HuH-7 (cell line): ENCODE data around the gene TTC7B.

Experiments
- DNase-seq: peaks from one replicate; pipeline ENCODE4 v3.0.0; 2011; ENCODE audit warnings: low spot score

Gene TTC7B

DNA sequence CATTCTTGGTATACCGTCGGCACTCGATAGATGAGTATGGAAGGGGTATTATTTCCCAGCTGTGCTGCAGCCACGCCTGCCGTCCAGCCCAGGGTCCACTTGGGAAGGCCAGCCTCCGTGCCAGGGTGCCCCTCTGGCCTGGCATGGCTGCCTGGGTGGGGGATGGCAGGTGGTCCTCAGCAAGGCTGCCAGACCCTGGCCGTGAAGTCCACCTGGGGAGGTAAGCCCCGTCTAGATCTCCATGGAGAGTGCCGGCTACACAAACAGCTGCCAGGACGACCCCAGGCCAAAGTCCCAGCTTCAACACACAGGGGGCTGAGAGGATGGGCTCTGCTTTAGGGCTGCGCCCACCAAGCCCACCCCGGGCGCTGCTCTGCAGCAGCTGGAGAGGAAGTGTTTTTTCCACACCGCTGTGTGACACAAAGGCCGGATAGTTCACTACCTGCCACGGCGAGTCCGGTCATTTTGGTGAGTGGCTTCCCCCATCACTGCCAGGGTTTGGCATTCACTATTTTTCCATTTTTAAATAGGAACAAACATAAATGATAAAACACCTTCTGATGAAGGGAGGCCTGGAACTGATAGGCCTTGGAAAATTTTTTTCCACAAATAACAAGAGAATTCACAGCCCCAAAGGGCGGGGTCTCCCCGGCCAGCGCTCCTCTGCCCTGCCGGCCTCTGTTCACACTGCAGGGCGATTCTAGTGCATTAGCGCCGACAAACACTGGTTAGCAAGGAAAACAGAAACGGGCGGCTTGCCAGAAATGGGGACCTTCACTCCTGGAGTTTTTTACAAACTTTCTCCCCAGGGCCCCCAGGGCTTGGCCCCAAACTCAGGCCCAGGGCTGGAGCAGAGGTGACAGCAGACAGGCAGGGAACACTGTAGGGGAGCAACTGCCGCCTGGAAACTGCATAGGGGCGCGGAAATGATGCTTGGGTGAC, 257.9 kb downstream of the TTC7B start:
- no peak for DNase-seq

DNA sequence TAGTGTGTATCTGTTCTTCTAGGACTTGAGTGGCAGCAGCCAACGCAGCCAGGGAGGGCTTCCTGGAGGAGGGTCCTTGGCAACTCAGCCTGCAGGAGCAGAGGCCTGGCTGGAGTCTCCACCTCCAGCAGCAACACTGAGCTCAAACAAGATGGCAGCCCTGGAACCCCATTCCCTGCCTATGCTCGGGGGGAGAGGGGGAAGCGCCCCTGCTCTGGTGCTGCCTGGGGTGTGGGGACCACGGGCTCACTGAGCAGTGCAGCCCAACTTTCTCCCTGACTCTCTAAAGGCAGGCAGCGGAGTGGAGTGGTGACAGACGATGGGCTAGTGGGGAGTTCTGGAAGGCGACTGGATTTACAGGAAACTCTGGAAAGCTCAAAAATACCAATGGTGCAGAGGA, 258.7 kb downstream of the TTC7B start:
- DNase-seq: no peak

DNA sequence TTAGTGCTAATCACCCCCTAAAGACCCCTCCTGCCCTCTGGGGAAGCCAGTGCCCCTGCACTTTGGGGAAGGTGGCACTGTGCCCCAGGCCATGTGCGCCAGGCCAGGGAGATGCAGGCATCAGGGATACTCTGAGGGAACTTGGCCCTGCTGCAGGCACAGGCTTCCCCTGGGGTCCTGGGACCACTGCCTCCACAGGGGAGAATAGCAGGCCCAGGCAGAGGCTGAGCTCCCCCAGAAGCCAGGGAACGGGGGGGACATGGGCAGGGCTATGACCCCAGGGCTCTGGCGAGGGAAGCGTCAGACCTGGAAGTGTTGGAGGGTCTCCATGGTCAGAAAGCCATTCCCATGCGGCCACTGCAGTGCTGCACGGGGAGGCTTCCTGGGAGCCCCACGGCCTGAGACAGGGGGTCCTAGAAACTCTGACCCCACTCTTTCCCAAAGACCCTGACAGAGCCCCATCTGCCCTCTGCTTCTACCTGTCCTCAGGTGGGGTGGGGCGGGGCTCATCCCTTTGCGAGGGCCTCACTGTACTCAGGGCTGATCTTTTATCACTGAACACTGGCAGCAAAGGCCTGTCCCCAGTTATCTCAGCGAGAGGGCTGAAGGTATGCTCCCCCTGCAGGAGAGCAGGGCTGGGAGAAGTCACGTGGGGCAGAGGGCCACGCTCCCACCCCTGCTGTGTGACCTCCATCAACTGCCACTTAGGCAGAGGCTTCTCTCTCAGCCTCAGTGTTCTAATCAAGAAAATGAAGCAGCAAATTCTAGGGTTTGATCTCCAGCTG, 259.4 kb downstream of the TTC7B start:
- DNase-seq: no peak

DNA sequence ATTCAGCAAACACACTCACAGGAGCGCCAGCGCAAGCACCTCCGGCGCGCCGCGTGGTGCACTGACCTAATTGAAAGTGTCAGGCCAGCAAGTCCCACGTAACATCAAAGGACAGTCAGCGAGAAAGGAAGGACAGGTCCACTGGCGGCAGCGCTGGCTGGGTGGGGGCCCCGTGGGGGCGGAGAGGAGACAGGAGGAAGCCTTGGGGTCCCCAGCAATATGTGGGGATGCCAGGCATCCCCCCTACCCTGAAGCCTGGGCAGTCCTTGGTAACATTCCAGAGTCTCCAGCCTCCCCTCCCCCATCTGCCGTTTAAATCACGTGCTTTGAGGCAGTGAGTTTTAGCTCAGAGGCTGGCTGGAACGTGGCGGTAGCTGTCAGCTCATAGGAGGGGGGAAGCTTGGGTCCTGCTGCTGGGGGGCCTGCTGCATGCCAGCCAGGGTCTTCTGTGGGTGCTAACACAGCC, 260.2 kb downstream of the TTC7B start:
- no peak for DNase-seq

DNA sequence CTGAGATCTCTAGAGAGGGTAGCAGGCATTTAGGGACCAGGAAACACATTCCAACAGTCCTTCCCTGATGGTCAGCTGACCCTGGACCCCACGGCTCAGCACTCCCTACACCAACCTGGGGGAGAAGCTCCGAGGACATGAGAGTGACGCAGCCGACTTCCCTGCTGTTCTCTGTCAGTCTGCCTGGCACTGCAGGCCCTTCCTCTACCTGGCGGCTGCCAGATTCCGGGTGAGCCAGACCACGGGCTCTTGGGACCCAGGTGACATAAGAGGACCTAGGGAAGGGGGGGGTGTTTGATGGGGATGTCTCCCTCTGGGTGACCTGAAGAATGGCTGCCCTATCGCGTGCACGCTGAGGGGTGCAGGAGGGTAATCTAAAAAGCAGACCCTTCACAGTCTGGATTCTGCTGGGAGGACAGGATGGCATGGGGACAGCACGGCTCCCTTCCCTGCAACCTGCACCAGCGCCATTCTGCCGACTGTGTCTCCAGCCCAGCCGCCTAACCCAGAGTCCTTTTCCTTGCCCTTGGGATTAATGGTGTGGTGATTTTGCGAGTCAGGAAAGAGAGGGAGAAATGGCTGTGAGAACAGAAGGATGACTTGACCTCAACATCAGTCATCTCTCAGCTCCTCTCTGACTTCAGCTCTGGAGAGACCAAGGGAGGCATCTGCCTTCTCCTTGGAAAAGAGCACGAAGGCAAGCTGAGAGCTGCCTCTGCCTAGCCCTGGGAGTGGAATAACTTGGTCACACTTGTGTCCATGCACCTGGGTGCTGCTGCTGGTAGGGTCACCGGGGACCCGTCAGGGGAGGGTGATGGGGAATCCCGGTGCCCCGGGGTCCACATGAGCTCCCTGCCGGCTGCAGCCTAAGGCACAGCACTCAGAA, 260.9 kb downstream of the TTC7B start:
- DNase-seq: no peak

DNA sequence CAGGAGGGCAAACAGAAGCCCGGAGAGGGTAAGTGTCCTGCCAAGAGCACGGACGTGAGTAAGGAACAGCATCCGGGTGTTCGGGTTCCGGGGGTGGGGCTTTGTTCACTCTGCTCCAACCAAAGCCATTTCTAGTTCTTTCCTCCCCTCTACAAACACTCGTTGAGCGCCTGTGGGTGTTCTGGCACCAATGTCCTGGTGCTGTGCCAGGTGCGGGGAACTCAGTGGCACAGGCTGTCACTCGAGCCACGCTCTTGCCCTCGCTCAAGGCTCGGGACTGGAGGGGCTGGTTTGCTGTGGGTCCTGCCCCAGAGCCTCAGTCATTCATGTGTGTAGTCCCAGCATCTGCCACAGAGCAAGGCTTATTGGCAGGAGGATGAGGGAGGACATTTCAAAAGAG, 261.9 kb downstream of the TTC7B start:
- no peak for DNase-seq

DNA sequence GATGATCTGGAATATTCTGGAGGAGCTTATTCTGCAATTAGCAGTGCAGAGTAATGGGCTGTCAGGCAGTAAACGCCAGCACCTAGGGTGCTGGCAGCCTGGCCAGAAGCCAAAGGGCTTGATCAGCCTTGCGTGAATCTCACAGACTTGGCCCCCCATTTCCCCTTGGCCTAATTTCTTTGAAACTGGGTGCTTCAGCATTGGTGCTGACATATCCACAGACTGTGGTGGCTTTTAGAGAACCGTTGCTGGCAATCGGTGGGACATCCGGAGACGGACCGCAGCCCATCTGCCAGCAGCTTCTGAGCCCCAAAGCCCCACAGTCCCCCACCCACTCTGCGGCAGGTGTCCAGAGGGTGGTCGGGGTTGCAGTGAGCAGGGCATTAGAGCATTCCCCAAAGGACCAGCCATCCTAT, 262.3 kb downstream of the TTC7B start:
- no peak for DNase-seq

DNA sequence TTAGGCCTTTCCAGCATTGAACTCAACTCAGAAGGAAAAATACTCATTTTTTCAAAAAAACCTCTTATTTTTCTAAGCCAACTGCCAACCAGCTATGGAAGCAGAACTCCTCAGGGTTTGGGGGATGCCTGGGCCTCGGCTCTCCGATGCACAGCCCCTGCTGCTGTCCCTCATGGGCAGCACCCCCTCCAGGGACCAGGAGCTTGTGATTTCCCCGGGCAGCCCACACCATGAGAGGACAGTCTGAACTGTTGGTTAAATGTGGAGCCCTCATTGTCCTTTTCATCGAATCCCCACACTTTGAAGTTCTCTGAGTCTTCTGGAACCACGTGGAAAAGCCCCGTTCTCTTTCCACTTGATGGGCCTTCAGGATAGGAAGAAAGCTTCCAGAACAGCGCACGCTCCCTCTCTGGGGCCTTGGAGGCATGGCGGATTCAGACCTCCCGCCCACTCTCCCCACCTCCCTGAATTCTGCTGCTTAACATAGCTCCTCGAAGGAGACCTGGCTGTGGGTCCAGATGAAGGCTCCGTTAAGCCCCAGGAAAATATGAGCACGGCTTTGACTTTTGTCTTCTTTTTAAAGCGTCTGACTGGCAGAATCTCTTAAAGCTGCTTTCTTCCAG, 262.8 kb downstream of the TTC7B start:
- no peak for DNase-seq

DNA sequence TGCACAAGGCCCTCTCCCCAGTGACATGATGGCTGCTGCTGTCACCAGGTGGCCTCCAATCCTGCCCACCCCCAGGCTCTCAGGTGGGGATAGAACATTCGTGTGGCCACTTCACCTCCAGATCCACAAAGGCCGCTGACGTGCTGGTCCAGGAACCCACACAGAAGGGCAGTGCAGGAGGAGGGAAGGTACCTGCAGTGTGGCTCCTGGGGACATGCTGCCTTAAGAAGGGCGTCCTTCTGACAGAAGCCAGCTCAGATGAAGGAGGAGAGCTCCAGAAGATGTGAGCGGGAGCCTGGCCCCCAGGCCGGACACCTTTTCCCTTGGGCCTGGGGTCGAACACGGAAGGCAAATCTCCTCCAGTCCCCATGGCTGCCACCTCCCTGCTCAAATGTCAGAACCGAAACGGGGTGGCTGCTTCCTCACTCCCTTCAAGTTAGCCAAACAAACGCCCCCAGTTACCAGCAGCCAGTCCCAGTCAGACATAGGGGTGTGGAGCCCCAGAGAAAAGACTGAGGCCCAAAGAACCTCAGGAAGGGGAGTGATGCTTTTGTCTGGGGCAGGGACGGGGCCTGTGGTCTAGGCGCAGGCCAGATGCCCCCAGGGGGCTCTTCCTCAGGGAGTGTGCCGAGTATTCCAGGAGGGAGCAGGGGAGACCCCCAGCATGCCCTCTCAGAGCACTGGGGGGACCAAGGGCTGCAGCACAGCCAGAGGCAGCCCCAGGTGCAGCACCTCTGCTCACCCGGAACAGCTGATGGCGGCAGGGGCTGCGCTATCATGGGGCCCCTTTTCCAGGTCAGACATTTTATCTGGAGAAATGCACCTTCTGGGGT, 263.5 kb downstream of the TTC7B start:
- DNase-seq: no peak

DNA sequence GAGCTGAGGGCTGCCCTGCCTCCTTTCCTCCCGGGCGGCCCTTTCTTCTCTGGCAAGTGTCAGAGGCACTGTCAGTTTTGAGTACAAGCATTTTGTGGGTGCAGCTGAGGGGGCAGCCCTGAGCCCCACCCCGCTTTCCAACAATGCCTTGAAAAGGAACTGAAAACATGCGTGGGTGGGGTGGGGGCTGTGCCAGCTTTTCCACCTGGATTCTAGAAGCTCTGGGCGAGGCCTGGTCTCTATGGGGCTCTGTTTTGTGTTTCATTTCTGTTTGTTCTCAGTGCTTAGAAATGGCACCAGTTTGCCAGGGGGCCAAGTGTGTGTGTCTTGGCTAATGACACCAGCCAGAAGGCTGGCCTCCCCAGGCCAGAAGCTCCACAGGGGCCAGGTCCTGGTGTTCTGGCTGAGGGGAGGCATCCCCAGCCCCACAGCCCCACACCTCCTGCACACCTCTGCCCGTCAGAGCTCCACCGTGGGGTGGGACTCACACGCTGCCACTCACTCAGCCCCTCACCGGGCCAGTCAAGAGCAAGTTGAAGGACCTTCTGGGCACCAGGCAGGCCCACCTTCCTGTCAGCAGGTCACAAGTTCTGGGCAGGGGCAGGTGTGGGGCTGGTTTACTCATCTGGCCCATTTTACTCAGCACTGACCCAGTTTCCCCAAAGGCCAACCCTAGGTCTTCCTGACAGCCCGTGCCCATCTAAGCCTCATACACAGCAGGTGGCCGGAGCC, 264.3 kb downstream of the TTC7B start:
- DNase-seq: no peak

DNA sequence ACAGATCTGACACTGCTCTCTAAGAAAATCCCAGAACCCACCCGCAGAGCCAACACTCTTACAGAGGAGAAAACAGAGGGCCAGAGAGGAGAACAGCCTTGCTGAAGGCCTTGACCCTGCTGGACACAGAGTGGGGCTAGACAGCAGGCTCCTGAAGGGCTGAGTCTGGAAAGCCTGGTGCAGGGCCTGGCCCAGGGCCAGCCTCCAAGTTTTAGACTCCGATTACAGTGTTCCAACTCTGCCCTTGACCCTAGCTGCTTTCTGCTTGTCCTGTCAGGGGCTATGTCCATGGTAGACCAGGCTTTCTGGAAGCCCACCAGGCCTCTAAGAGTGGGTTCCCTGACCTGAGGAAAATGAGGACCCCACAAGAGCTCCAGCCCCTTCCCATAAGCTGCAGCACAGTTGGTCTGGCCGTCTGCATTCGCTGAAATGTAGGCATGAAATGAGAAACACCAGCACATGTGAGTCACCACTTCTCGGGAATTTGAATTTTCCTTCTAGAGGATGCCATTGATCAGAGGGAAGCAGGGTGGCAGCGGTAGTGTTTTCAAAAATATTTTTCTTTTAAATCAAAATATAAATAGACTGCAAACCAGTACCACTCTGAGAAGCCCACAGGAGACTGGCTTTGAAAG, 265.0 kb downstream of the TTC7B start:
- no peak for DNase-seq

DNA sequence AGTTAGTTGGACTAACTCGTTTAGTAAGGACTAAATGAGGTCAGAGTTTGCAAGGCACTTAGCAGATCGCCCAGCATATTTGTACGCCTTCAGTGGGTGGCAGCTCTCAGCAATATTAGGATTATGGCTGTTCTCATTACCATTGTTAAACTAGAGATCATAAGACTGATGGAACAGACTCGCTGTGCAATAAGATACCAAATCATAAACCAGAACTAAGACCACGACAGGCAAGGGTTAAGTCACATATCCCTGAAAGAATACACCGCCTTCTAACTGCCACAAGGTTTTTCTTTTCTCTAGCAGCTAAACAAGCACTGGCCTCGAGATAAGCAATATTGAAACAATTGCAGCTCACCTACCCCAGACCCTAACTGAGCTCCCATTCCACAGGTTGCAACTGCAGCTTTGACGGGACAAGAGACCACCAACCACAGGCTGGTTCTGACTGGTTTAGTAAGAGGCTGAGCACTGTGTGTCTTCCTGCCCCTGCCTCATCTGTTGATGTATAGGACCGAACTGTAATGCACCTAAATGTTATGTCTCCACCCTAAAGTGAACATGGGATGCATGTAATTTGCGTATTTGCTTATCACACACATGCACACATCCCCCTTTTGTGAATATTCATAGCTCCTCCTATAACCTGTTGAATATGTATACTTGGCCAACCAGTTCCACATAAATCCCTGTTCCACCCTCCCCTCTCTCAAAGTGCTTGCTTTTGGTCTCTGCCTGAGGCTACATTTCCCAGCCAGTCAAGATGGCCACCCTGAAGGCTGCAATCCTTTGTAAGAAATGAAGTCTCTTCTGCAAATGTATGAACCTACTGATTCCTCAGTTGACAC, 266.2 kb downstream of the TTC7B start:
- no peak for DNase-seq

DNA sequence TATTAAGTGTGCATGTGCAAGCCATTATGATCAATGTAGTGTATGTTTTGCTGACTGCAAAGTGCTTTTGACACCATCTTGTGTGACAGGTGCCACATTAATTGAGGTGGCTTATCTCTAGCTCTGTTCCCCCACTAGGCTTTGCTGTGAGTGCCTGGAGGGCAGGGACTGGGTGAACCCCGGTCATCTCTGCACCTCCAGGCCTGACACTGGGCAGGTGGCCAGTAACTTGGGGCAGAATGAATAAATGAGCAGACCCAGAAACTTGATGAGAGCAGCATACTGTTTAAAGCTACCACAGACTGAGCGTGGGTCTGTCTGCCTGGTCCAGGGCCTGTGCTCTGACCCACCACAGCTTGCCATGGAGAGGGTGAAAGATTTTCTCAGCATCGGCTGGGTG, 267.8 kb downstream of the TTC7B start:
- no peak for DNase-seq

DNA sequence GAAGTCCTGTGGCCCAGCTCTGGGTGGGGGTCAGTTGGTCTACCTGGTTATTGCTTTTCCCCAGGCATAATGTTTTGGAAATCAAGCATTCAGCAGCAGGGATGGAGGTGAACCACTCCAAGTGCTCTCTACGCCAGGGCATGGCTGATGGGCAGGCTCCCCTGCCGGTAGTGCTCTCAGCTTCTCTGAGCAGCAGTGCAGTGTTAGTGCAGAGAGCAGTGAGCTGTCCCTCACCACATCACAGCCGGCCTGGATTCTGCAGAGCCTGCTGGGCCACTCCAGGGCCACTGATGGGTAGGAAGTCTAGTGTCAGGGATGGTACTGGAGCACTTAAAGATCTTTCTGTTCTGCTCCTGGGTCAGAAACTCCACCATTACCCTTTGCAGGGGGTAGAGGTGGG, 268.3 kb downstream of the TTC7B start:
- no peak for DNase-seq

DNA sequence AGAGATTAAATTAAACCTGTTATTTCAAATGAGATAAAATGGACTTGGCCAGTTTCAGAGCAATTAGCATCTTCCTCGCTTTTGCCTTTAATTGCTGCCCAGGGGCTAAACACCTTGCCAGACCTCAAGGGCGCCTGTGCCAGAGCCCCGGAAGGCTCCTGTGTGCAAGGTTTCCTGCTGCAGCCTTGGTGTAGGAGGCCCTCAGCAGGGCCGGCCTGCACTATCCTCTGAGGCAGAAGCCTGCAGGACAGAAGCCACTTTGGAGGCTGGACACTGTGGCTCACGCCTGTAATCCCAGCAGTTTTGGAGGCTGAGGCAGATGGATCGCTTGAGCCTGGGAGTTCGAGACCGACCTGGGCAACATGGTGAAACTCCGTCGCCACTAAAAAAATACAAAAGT, 269.0 kb downstream of the TTC7B start:
- DNase-seq: no peak

DNA sequence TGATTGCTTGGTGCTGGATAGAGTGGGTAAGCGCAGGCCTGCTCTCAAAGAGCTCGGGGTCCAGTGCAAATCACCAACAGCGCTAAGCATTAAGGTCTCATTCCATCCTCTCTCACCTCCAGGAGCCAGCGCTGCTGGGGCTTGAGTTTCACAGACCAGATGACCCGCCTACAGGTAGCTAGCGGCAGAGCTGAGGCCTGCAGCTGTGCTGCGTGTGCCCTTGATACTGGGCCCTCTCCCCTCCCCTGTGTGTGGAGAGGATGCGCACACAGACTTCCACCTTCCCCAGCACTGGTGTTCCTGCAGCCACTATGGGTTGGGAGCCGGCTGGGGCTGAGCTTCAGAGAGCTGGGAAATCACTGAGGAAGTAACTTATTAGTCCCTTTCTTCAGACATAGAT, 269.5 kb downstream of the TTC7B start:
- DNase-seq: no peak

DNA sequence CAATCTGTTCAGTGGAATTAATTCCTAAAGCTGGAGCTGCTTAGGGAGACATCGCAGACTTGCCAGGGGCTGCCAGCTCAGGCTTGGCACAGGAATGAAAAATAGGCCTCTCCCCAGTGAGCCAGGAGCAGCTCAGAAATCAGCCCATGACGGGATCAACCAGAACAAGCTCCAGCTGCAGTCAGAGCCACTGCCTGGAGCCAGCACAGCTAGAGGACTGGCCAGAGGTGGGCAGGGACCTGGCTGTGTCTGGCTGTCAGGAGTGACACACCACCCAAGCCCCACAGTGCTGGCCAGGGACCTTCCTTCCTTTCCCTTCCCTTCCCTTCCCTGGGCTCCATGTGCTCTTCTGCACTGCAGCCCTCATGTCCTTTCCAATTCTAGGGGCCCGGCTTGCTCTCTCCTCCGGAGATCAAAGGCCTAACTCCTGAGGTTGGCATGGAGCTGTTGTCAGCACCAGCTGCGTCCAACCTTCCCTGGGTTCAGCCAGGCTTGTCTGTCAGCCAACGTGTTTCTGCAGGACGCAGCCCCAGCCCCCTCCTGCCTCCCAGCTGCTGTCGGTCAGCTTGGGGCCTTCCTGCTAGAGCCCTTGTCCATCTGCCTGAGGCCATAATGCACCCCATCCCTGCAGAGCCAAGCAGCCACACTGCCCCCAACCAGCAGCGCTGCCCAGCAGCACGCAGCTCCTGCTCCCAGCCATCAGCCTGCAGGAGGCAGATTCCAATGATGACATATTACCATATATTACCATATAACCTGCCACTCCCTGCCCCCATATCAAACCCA, 270.1 kb downstream of the TTC7B start:
- DNase-seq: no peak

DNA sequence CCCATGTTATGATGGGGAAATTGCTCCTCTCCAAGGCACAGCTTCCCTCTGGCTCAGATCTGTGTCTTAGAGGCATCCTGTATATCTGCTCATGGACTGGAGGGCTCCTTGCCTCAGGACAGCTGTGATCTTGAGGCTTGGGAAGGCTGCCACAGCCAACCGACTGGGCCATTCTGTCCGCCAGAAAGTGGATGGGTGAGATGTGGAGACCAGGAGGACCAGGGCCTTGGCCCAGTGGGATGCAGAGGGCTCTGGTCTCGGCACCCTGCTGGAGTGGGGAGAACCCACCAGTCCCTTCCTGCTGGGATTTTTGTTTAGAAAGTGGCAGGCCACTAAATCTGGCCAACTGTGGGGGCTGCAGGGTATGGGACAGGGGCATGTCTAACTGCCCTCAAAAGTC, 270.8 kb downstream of the TTC7B start:
- DNase-seq: no peak
